ENCODE measurements around the gene AHSP.
"Not testable (repeated sequence)": the region's sequence is repeated elsewhere in the genome, so short reads cannot be mapped to it uniquely, and the experiment has no call there.

DNA sequence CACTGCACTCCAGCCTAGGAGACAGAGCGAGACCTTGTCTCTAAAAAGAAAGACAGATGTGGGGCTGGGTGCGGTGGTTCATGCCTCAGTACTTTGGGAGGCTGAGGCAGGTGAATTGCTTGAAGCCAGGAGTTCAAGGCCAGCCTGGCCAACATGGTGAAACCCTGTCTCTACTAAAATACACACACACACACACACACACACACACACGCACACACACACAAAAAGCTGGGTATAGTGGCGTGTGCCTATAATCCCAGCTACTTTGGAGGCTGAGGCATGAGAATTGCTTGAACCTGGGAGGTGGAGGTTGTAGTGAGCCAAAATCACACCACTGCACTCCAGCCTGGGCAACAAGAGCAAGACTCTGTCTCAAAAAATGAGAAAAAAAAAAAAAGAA is 43.7 kb upstream of the AHSP start:
- TF ChIP-seq, protein P1, sequence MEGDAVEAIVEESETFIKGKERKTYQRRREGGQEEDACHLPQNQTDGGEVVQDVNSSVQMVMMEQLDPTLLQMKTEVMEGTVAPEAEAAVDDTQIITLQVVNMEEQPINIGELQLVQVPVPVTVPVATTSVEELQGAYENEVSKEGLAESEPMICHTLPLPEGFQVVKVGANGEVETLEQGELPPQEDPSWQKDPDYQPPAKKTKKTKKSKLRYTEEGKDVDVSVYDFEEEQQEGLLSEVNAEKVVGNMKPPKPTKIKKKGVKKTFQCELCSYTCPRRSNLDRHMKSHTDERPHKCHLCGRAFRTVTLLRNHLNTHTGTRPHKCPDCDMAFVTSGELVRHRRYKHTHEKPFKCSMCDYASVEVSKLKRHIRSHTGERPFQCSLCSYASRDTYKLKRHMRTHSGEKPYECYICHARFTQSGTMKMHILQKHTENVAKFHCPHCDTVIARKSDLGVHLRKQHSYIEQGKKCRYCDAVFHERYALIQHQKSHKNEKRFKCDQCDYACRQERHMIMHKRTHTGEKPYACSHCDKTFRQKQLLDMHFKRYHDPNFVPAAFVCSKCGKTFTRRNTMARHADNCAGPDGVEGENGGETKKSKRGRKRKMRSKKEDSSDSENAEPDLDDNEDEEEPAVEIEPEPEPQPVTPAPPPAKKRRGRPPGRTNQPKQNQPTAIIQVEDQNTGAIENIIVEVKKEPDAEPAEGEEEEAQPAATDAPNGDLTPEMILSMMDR (IDR thresholded peaks at IDR 0.05): not testable (repeated sequence)
- TF ChIP-seq EZH2 (IDR thresholded peaks at IDR 0.05; ENCODE audit: borderline replicate concordance, insufficient read depth, low read depth, low read length, poor library complexity, severe bottlenecking): not testable (repeated sequence)

Data from B cell (primary cell).